OCI-LY3 (cell line): ENCODE data around the gene DTX2.
"Not testable (repeated sequence)": the region's sequence is repeated elsewhere in the genome, so short reads cannot be mapped to it uniquely, and the experiment has no call there.

ENCODE experiments used
- CTCF ChIP-seq: fragments of 200-600, 300-600 bp; sonication (generic); IDR thresholded peaks from 2 replicates; pipeline ENCODE4 v1.5.1; 2014; ENCODE audit warnings: antibody characterized with exemption, low read length, low read depth
- EZH2phosphoT487 ChIP-seq: fragments of 200-600 bp; shearing (Covaris generic); IDR thresholded peaks from 2 replicates; pipeline ENCODE4 v1.6.1; 2018; ENCODE audit warnings: antibody characterized with exemption, mixed run types, low read depth

- TF ChIP-seq CTCF, EZH2phosphoT487: not testable (repeated sequence)
Observed at GRCh38 chr7:76457017-76457416, 4.5 kb upstream of the DTX2 start.
